K562 (cell line): ENCODE data around the gene SPINT3.

Experiments
- DDX20 ChIP-seq: fragments of 450-650 bp; IDR thresholded peaks from 2 replicates; pipeline ENCODE4 v1.6.1; 2016; ENCODE audit warnings: missing genetic modification characterization, low read depth, mild to moderate bottlenecking, missing compliant biosample characterization, moderate library complexity
- REST ChIP-seq, 2 experiments: fragments of 450-650 bp; formaldehyde crosslinking in 1 of 2; IDR thresholded peaks; 2 replicates each; pipeline versions ENCODE4 v1.4.0 to v1.6.1; 2014 to 2020; ENCODE audit warnings: mild to moderate bottlenecking in 2 of 2, borderline replicate concordance in 1 of 2, low read depth in 1 of 2
- SRSF1 ChIP-seq: fragments of 200-400 bp; formaldehyde crosslinking; IDR thresholded peaks from 2 replicates; pipeline ENCODE4 v1.6.1; 2017; ENCODE audit warnings: mild to moderate bottlenecking, low read depth, low read length, moderate library complexity

DNA sequence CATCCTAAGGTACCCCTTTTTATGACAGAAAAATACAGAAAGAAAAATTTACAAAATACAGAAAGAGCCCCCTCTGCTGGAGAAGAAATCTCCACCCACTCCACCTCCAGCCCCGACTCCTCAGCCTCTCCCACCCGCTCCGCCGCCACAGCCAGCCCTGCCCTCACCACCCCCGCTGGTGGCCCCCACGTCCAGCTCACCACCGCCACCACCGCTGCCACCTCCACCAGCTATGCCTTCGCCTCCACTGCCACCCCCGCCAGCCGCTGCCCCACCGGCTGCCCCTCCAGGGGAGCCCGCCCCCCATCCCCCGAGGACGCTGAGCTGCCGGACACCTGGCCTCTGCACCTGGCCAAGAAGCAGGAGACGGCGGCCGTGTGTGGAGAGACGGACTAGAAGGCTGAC is 28.2 kb downstream of the SPINT3 start:
- no peak for TF ChIP-seq DDX20 (tag)
- TF ChIP-seq REST (IDR thresholded peaks at IDR 0.05; ENCODE audit: borderline replicate concordance): no peak
- no peak for TF ChIP-seq REST (CRISPR knock-in tag; IDR thresholded peaks at IDR 0.05; ENCODE audit: low read depth)
- TF ChIP-seq SRSF1: no peak
